ENCODE measurements around the gene SLC24A4.

DNA sequence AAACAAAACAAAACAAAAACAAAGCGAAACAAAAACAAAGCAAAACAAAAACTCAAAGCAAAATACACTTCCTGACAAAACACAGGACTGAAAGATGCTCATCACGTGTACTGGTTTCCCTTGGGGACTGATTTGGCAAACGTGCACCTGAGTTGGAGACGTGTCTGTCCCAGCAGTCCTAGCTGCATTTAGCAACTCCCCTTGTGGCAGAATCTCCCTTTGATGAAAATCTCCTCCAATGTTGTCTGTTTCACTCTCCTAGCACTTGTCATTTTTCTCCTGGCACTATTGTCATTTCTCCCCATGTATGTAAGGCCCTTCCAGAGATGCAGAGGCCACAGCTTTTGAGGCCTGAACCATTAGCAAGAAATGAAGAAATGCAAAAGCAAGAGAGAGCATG lies 6.8 kb upstream of the SLC24A4 start:
- TF ChIP-seq, protein P1, sequence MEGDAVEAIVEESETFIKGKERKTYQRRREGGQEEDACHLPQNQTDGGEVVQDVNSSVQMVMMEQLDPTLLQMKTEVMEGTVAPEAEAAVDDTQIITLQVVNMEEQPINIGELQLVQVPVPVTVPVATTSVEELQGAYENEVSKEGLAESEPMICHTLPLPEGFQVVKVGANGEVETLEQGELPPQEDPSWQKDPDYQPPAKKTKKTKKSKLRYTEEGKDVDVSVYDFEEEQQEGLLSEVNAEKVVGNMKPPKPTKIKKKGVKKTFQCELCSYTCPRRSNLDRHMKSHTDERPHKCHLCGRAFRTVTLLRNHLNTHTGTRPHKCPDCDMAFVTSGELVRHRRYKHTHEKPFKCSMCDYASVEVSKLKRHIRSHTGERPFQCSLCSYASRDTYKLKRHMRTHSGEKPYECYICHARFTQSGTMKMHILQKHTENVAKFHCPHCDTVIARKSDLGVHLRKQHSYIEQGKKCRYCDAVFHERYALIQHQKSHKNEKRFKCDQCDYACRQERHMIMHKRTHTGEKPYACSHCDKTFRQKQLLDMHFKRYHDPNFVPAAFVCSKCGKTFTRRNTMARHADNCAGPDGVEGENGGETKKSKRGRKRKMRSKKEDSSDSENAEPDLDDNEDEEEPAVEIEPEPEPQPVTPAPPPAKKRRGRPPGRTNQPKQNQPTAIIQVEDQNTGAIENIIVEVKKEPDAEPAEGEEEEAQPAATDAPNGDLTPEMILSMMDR (conservative IDR thresholded peaks at IDR 0.05; ENCODE audit: low read depth, low read length): no peak
- TF ChIP-seq EZH2 (IDR thresholded peaks at IDR 0.05; ENCODE audit: low read length, unreplicated experiment): no peak
